Measurements from ENCODE around the gene TRPM1. TPM values are rescaled to one million over a fixed set of nuclear protein-coding genes. Genes with fewer than 3 reads are reported as not detected.

Gene TRPM1
- total RNA-seq, 3 donors from 2014 or later = not detected

DNA sequence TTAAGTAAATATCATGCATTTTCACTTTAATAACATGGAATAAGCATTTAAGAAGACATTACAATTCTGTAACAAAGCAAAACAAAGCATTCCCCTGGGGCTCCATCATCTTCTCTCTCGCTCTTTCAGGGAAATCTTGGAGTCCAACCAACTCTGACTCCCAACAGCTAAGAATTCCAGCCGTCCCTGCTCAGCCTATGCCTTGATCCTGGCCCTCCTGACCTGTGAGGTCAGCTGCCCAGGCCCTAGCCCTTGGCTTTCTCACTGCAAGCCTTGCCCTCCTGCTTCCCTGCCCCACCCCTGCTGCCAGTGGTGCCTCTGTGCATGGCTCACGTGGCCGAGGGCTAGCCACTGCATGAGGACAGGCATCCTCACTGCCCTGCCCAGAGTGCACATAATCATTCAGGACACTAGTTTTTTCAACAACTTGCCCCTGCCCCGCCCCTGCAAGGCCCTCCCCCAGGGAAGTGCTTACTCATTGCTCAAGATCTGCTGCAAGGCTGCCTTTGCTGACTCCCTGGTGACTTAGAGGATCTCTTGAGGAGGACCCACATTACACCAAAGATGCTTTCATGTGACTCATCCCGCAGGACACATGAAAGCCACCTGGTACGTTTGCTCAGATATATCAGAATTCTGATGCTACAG, 147.7 kb downstream of the TRPM1 start:
- TF ChIP-seq, protein P1, sequence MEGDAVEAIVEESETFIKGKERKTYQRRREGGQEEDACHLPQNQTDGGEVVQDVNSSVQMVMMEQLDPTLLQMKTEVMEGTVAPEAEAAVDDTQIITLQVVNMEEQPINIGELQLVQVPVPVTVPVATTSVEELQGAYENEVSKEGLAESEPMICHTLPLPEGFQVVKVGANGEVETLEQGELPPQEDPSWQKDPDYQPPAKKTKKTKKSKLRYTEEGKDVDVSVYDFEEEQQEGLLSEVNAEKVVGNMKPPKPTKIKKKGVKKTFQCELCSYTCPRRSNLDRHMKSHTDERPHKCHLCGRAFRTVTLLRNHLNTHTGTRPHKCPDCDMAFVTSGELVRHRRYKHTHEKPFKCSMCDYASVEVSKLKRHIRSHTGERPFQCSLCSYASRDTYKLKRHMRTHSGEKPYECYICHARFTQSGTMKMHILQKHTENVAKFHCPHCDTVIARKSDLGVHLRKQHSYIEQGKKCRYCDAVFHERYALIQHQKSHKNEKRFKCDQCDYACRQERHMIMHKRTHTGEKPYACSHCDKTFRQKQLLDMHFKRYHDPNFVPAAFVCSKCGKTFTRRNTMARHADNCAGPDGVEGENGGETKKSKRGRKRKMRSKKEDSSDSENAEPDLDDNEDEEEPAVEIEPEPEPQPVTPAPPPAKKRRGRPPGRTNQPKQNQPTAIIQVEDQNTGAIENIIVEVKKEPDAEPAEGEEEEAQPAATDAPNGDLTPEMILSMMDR (IDR thresholded peaks at IDR 0.05) = no peak
- no peak for TF ChIP-seq POLR2A (IDR thresholded peaks at IDR 0.05)
- TF ChIP-seq POLR2AphosphoS5 (IDR thresholded peaks at IDR 0.05) = no peak
- H3K27me3 ChIP-seq = no peaks in the 10 kb centered on the region
- no peak overlapping the region for H3K27ac ChIP-seq
- intact Hi-C loops (cut with DNase I; ENCODE audit: low total_unique reads) = no loop called here
- peaks cover 0 to 4% of the 10 kb centered on the region in 2 donors for H3K9me3 ChIP-seq
- H3K4me3 ChIP-seq = no peak overlapping the region
- peaks cover 14% of the 10 kb centered on the region for H3K36me3 ChIP-seq
- no peak for DNase-seq (ENCODE audit: low spot score in 2 of 2)
- H3K4me1 ChIP-seq = no peaks in the 10 kb centered on the region

DNA sequence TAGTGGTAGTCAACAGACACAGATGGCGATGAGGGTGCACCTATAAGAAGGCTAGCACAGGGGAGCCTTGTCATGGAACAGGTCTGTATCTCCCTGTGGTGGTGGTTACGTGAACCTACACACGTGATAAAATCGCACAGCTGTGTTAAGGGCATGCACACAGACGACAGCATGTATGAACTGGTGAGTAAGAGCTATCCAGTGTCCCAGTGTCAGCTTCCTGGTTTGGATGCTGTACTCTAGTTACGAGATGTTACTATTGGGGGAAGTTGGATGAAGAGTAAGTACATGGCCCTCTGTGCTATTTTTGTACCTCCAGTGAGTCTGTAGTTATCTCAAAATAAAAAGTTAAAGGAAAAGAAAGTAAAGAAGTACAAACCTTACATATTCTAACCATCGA, 148.3 kb downstream of the TRPM1 start:
- Histone ChIP-seq H3K36me3 (peaks cover 14% of the 10 kb centered on the region), H3K27ac (no peak overlapping the region), H3K4me3 (no peak overlapping the region), H3K27me3 (no peaks in the 10 kb centered on the region), H3K9me3 (peaks cover 0 to 5% of the 10 kb centered on the region in 2 donors), H3K4me1 (no peaks in the 10 kb centered on the region)
- intact Hi-C loops (cut with DNase I; ENCODE audit: low total_unique reads) = no loop called here
- no peak for DNase-seq (ENCODE audit: low spot score in 2 of 2)
- TF ChIP-seq POLR2A (IDR thresholded peaks at IDR 0.05) (no peak), POLR2AphosphoS5 (IDR thresholded peaks at IDR 0.05) (no peak)
- TF ChIP-seq, protein P1 (IDR thresholded peaks at IDR 0.05) = no peak

Other genes with a start within 250 kb of the TRPM1 start
- 10 to 100 TPM; 13.1 to 20.9 (median 15.4) TPM for gene FAN1, start 197.8 kb downstream of the TRPM1 start, total RNA-seq
- gene MTMR10, start 110.1 kb downstream of the TRPM1 start, total RNA-seq = 10 to 100 TPM; 31.5 to 46.9 (median 35.7) TPM
- gene KLF13, start 225.1 kb upstream of the TRPM1 start, total RNA-seq = 10 to 100 TPM; 26.3 to 52.2 (median 28.2) TPM